Stimulated activated CD8-positive, alpha-beta memory T cell treated with anti-CD3 and anti-CD28 coated beads, Interleukin-7, amount 100 ng/mL, for 1 hour (primary cell): ENCODE results near the gene ADD1.

Experiments
- DNase-seq, 2 donors: peaks; one replicate each; pipeline ENCODE4 v3.0.0-alpha.2; 2020; ENCODE audit warnings: low read depth in 2 of 2

Gene ADD1

GRCh38 chr4:2820216-2820982, 23.2 kb upstream of the ADD1 start:
- no peak for DNase-seq

- no peak for DNase-seq
Observed at GRCh38 chr4:2822461-2823300, 21.0 kb upstream of the ADD1 start.

DNA sequence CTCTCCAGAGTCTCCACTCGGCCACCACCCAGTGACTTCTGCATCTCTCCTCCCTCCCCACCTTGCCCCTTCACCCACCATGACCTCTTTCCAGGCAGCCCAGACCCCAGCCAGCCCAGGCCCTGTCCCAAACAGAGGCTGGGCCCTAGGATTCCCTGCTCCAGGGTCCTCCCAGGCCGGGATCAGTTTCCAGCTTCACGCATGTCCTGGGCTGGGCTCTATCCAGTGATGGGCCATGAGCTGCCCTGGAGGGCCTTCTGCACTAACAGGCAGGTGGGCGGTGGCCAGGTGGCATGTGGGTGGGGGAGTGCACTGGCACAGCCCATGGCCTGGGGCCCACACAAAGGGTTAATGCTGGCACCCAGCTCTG, 20.4 kb upstream of the ADD1 start:
- DNase-seq, result no peak

DNA sequence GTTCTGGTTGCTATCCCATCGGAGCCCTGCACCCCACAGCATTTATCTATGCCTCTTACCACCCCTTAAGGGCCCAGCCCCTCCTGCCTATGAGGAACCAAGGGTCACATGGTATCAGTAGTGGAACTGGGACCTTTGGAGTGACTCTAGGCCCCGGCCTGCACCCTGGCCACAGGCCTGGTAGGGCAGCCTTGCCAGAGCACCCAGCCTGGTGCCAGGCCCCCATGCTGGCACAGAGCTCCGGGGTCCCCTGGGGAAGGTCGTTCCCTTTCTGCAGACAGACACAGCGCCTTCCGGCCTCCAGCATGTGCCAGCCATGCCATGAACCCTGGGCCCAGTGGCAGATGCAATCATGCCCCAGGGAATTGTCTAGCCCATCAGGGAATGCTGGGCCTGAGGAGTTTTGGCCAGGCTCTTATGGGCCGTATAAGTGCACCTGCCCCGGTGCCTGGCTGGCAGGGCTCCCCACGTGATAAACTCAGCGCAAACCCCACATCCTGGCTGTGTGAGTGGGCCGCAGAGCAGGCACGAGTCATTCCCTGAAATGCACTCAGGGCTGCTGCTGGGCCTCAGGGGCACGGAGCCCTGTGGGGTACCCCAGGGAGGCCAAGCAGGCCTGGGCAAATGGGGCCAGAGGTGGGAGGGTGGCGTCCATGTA, 19.8 kb upstream of the ADD1 start:
- DNase-seq, result no peak

DNA sequence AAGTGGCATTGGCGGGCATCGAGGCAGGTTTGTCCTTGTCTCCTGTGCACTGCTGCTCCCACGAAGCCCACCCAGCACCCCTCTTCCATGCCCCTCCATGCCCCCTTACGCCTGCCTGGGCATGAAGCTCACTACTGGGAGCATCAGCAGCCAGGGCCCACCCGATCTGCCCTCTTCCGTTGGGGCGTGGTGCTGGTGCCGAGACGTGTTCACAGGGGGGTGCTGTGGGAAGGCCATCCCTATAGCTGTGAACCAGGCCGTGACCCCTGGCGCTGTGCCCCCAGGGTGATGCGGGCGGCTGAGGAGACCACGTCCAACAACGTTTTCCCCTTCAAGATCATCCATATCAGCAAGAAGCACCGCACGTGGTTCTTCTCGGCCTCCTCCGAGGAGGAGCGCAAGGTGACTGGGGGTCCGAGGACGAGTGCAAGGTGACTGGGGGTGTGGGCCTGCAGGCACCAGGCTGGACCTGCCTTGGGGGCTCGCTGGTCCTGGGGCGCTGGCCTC, 19.3 kb upstream of the ADD1 start:
- DNase-seq, result no peak

DNA sequence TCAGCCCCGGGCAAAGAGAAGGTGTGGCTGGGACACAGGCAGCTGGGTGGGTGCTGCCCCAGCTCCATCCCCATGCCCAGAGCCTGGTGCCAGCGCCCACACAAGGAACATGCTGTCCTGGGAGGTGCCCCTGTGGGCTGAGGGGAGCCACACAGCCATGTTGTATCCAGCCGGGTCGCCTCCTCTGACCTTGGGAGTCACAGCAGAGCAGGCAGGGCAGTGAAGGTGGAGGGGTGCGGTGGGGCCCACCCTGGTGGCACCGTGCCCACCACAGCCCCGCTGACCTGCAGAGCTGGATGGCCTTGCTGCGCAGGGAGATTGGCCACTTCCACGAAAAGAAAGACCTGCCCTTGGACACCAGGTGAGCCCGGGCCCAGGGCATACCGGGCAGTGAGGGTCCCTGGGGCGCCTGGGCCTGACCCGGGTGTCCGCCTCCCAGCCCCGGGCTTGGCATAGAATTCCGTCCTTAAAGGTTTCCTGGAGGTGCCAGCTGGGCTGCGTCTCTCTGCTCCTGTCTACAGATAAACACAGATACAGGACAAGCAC, 18.7 kb upstream of the ADD1 start:
- no peak for DNase-seq

GRCh38 chr4:2825740-2826139, 17.9 kb upstream of the ADD1 start:
- no peak for DNase-seq

DNA sequence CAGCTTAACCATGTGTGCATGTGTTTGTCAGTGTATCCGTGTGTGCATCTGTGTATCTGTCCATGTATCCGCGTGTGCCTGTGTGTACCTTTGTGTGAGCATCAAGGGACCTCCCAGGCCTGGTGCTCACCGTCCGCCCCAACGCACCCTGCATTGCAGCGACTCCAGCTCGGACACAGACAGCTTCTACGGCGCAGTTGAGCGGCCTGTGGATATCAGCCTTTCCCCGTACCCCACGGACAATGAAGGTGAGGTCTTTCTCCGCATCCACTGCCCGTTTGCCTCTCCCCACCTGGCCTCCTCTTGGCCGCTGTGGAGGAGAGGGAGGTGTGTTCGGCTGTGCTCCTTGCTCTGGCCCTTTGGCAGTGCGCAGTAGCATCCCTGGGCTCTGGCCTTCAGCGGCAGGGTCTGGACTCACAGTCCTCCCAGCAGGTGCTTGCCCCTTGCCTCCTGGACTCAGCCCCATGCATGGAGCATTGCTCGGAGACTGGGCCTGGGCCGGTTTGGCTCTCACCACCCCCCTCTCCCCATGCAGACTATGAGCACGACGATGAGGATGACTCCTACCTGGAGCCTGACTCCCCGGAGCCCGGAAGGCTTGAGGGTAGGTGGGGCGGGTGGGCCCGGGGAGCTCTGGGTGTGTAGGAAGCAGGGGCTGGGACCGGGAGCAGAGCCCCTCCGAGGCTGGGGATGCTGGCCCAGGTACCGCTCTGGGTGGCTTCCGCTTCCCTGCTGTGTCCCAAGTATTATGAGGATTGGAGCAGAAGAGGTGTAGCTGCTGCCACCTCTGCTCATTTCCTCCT, 16.4 kb upstream of the ADD1 start:
- no peak for DNase-seq

DNA sequence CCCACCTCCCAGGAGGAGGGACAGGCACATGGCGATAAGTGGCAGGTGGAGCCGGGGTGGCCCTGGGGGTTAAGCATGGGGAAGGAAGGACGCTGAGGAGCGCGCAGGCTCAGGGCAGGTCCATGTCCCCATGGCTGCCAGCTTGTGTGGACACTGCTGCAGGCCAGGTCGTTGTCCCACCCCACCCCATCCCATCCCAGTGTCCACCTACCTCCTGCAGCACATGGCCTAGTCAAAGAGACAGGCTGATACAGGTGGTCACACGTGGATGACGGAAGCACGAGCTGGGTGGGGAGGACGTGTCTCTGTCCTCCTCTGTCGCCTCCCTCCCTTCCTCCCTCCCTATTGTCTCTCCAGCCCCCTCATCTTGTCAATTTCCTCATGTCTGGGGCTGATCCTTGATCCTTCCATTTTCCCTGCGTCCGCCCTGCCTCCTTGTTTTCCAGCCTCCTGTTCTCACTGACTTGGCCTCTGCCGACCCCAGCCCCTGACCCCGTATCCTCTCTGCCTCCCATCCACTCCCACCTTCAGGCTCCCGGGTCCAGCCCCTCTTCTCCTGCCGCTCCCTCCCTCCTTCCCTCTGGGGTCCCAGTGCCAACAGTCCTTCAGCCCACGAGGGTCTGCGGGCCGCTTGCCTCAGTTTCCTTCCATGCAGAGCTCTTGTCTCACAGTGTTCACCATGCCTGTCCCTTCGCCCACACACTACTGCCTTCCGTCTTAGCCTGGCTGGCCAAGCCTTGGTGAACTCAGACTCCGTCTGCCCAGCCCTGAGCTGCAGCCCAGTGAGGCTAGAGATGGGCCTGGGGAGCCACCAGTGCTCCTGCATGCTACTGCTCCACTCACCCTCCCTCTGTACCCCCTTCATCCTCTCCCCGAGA, 15.5 kb upstream of the ADD1 start:
- no peak for DNase-seq

- no peak for DNase-seq
Observed at GRCh38 chr4:2828758-2829181, 14.9 kb upstream of the ADD1 start.

GRCh38 chr4:2829321-2829932, 14.2 kb upstream of the ADD1 start:
- no peak for DNase-seq

DNA sequence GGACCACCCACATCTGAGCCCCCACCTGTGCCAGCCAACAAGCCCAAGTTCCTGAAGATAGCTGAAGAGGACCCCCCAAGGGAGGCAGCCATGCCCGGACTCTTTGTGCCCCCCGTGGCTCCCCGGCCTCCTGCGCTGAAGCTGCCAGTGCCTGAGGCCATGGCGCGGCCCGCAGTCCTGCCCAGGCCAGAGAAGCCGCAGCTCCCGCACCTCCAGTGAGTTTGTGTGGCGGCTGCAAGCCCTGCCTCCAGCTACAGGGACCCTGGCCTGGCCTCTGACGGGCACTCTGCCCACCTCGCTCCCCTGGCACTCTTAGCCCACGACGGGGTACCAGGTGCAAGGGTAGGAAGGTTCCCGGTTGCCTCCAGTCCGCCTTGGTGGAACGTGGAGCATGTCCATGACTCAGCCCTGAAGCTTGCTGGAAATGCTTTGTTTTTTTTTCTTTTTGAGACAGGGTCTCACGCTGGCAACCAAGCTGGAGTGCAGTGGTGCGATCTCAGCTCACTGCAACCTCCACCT, 13.7 kb upstream of the ADD1 start:
- DNase-seq, result no peak

DNA sequence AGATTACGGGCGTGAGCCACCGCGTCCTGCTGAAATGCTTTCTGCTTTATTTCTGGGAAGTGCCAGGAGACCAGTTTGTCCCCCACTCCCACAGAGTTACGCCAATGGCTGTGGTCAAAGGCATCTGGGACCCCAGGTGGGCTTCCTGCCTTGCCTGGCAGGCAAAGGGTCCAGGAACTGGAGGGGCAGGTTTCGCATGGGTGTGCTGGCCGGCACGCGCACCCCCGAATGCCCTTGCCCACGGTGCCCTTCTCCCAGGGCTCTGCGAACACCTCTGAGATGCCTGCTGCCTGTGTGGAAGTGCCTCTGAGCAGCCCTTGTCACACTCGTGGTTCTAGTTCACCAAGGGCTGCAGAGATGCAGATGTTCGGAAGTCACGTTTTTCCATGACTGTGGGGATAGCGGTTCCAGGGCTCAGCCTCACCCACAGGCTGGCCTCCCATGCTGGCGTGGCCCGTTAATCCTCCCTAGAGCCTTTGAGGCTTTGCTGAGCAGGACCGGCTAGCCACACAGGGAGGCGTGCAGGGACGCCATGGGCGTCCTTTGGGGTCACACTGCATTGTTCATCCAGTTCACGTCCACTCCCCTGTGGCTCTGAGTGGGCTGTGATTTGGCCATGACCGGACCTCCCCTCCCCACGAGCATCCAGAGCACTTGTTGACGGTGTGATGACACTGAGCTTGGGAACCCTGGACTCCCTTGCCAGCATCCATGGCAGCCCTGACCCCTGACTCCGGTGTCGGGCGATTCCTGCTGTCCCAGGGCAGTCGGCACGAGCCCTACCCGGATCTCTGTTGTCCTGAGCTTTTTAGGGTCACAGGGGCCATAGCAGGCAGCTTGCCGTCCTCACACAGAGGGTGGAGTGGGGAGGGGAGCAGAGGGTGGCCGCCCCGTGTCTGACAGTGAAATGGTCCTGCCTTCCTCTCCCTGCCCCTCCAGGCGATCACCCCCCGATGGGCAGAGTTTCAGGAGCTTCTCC, 12.7 kb upstream of the ADD1 start:
- DNase-seq, result no peak

- DNase-seq, result no peak
Observed at GRCh38 chr4:2831611-2832308, 11.9 kb upstream of the ADD1 start.

GRCh38 chr4:2832309-2832980, 11.2 kb upstream of the ADD1 start:
- DNase-seq, result no peak

- DNase-seq, result no peak
Observed at GRCh38 chr4:2832981-2833670, 10.5 kb upstream of the ADD1 start.

- DNase-seq, result no peak
Observed at GRCh38 chr4:2833671-2834000, 10.0 kb upstream of the ADD1 start.
